ENCODE measurements around the gene ITPRIP.

DNA sequence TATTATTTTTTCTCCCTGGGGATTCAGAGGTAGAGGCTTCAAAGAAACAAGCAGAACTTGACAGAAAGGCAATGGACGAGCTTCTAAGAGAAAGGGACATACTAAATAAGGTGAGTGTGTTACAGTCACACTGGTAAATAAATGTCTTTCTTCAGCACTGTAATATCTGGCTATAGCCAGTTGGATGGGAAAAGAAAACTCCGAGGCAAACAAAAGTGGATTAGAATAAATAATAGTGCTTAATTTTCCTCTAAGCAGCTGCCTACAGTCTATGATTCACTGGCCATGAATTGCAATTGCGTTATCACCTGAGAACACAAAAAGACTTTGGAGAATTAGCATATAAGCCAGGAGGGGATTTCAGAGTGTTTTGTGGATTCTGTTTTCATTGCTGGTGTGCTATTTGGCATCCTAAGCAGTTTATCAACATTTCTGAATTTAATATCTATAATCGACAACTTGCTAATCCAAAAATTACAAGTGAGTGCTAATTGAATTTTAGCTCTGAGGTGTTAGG is 38.6 kb upstream of the ITPRIP start:
- TF ChIP-seq EZH2 (IDR thresholded peaks at IDR 0.05): no peak
- TF ChIP-seq EZH2phosphoT487 (IDR thresholded peaks at IDR 0.05): no peak
- TF ChIP-seq, protein P1, sequence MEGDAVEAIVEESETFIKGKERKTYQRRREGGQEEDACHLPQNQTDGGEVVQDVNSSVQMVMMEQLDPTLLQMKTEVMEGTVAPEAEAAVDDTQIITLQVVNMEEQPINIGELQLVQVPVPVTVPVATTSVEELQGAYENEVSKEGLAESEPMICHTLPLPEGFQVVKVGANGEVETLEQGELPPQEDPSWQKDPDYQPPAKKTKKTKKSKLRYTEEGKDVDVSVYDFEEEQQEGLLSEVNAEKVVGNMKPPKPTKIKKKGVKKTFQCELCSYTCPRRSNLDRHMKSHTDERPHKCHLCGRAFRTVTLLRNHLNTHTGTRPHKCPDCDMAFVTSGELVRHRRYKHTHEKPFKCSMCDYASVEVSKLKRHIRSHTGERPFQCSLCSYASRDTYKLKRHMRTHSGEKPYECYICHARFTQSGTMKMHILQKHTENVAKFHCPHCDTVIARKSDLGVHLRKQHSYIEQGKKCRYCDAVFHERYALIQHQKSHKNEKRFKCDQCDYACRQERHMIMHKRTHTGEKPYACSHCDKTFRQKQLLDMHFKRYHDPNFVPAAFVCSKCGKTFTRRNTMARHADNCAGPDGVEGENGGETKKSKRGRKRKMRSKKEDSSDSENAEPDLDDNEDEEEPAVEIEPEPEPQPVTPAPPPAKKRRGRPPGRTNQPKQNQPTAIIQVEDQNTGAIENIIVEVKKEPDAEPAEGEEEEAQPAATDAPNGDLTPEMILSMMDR (IDR thresholded peaks at IDR 0.05): no peak

All from neural progenitor cell (in vitro differentiated cells).